Measurements from ENCODE around the gene SHROOM3.

DNA sequence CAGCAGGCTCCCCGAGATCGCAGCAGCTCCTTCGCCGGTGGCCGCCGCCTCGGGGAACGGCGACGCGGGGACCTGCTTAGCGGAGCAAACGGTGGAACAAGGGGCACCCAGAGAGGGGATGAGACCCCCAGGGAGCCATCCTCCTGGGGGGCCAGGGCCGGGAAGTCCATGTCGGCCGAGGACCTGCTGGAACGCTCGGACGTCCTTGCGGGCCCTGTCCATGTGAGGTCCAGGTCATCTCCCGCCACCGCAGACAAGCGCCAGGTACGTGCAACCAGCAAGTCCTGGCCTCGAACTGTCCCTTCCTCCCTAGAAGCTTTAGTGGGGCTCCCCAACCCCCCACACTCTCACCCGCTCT is 306.6 kb downstream of the SHROOM3 start:
- TF ChIP-seq CTCF (conservative IDR thresholded peaks at IDR 0.05; ENCODE audit: low read depth in 2 of 2) = no peak
- no peak for TF ChIP-seq EZH2 (IDR thresholded peaks at IDR 0.05; ENCODE audit: low read depth, unreplicated experiment)
- no peak for TF ChIP-seq POLR2AphosphoS5 (IDR thresholded peaks at IDR 0.05; ENCODE audit: low read depth)
- no peak for TF ChIP-seq REST (IDR thresholded peaks at IDR 0.05; ENCODE audit: unreplicated experiment)
- TF ChIP-seq CREB1 (CRISPR knock-in tag; IDR thresholded peaks at IDR 0.05; ENCODE audit: low read depth) = no peak
- TF ChIP-seq EZH2phosphoT487 (IDR thresholded peaks at IDR 0.05; ENCODE audit: unreplicated experiment) = no peak
- TF ChIP-seq ETS1 (IDR thresholded peaks at IDR 0.05) = no peak
- no peak for TF ChIP-seq ZNF114 (CRISPR knock-in tag; IDR thresholded peaks at IDR 0.05)
- no peak for TF ChIP-seq JUNB (IDR thresholded peaks at IDR 0.05; ENCODE audit: unreplicated experiment)
- TF ChIP-seq, protein P1, sequence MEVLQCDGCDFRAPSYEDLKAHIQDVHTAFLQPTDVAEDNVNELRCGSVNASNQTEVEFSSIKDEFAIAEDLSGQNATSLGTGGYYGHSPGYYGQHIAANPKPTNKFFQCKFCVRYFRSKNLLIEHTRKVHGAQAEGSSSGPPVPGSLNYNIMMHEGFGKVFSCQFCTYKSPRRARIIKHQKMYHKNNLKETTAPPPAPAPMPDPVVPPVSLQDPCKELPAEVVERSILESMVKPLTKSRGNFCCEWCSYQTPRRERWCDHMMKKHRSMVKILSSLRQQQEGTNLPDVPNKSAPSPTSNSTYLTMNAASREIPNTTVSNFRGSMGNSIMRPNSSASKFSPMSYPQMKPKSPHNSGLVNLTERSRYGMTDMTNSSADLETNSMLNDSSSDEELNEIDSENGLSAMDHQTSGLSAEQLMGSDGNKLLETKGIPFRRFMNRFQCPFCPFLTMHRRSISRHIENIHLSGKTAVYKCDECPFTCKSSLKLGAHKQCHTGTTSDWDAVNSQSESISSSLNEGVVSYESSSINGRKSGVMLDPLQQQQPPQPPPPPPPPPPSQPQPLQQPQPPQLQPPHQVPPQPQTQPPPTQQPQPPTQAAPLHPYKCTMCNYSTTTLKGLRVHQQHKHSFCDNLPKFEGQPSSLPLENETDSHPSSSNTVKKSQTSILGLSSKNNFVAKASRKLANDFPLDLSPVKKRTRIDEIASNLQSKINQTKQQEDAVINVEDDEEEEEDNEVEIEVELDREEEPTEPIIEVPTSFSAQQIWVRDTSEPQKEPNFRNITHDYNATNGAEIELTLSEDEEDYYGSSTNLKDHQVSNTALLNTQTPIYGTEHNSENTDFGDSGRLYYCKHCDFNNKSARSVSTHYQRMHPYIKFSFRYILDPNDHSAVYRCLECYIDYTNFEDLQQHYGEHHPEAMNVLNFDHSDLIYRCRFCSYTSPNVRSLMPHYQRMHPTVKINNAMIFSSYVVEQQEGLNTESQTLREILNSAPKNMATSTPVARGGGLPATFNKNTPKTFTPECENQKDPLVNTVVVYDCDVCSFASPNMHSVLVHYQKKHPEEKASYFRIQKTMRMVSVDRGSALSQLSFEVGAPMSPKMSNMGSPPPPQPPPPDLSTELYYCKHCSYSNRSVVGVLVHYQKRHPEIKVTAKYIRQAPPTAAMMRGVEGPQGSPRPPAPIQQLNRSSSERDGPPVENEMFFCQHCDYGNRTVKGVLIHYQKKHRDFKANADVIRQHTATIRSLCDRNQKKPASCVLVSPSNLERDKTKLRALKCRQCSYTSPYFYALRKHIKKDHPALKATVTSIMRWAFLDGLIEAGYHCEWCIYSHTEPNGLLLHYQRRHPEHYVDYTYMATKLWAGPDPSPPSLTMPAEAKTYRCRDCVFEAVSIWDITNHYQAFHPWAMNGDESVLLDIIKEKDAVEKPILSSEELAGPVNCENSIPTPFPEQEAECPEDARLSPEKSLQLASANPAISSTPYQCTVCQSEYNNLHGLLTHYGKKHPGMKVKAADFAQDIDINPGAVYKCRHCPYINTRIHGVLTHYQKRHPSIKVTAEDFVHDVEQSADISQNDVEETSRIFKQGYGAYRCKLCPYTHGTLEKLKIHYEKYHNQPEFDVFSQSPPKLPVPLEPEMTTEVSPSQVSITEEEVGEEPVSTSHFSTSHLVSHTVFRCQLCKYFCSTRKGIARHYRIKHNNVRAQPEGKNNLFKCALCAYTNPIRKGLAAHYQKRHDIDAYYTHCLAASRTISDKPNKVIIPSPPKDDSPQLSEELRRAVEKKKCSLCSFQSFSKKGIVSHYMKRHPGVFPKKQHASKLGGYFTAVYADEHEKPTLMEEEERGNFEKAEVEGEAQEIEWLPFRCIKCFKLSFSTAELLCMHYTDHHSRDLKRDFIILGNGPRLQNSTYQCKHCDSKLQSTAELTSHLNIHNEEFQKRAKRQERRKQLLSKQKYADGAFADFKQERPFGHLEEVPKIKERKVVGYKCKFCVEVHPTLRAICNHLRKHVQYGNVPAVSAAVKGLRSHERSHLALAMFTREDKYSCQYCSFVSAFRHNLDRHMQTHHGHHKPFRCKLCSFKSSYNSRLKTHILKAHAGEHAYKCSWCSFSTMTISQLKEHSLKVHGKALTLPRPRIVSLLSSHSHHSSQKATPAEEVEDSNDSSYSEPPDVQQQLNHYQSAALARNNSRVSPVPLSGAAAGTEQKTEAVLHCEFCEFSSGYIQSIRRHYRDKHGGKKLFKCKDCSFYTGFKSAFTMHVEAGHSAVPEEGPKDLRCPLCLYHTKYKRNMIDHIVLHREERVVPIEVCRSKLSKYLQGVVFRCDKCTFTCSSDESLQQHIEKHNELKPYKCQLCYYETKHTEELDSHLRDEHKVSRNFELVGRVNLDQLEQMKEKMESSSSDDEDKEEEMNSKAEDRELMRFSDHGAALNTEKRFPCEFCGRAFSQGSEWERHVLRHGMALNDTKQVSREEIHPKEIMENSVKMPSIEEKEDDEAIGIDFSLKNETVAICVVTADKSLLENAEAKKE (CRISPR knock-in tag; IDR thresholded peaks at IDR 0.05) = no peak

Data from GM23338 (cell line).